Nasal cavity respiratory epithelium epithelial cell of viscerocranial mucosa (primary cell): ENCODE data around the gene SFT2D1. TPM values are rescaled to one million over a fixed set of nuclear protein-coding genes. Genes with fewer than 3 reads are reported as not detected.

Experiments used
- total RNA-seq: library from RNA; depleted of rRNA; stranded (reverse); fragments of >200 nt; gene quantifications from 2 replicates; pipeline ENCODE4 v1.2.3, GENCODE V29; 2014

The SFT2D1 gene
- total RNA-seq: 43.1 and 44.4 TPM in 2 replicates

GRCh38 chr6:166342349-166343149 is at the start of gene SFT2D1:
TSS of gene SFT2D1 (minus strand) at chr6:166342545. CDS start at chr6:166342481, 64 bp downstream.

GRCh38 chr6:166382933-166383801 is 40.8 kb upstream of the SFT2D1 start, which contains the start of gene MPC1:
TSS of gene MPC1 (minus strand) at chr6:166382940. CDS start at chr6:166382876, 64 bp downstream.

GRCh38 chr6:166308033-166308768 is 34.1 kb downstream of the SFT2D1 start, which contains the start of gene PRR18:
TSS of gene PRR18 (minus strand) at chr6:166308392. CDS start at chr6:166308142, 250 bp downstream.

Other genes starting within 250 kb of the SFT2D1 start
- not detected in 2 replicates for gene TBXT, start 174.7 kb downstream of the SFT2D1 start, total RNA-seq
- under 0.01 TPM in 2 replicates for gene PRR18, start 34.2 kb downstream of the SFT2D1 start, total RNA-seq
- 21.8 and 35.9 TPM in 2 replicates for gene MPC1, start 40.4 kb upstream of the SFT2D1 start, total RNA-seq
- 0.68 and 2.6 TPM in 2 replicates for gene RAMACL, start 244.1 kb upstream of the SFT2D1 start, total RNA-seq